ENCODE results near the gene ATG9B.

DNA sequence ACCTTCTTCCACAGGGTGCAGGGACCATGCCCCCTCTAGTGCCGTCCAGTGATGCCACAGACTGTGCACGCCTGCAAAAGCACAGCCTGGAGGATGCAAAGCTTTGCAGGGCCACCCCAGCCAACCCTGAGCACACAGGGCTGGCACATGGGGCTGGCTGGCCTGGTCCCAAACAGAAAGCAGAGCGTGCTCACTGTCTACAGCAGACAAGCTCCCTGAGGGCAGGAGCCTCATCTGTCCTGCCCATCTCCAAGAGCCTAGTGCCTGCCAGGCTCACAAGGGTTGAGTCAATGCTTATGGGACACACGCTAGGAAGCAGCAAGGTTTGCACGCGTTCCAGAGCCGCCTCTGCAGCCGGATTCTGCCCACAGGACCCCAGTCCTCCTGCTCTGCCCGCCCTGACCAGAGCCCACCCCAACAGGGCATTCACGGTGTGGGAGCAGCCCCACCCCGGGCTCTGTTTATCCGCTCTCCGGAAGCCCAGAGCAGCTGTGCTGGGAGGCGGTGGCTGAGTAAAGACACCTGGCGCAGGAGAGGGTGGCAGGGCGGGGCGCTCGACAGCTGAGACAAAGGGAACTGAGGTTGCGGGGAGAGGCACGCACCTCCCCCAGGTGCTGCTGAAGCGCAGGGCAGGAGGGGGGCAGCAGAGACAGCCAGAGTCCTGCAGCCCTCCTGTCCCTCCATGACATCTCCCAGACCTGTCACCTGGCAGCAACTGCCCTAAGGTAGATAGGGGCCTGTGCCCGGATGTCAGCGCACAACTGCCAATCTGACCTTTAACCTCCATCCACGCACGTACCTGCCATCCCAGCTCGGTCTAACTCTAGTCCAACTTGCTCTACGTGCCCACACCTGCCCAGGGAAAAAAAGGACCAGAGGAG is 50.5 kb downstream of the ATG9B start:
- TF ChIP-seq POLR2AphosphoS5 (IDR thresholded peaks at IDR 0.05; ENCODE audit: low read depth, low read length) (no peak), TAF1 (IDR thresholded peaks at IDR 0.05; ENCODE audit: borderline replicate concordance, low read depth, low read length) (no peak), POLR2A (IDR thresholded peaks at IDR 0.05; ENCODE audit: low read depth, low read length) (no peak)
